GM12864 (cell line): ENCODE measurements around the gene OR51G1.

ENCODE experiments used
- DNase-seq: peaks from one replicate; pipeline ENCODE4 v3.0.0-alpha.2; 2011; ENCODE audit warnings: low read depth
- H3K4me3 ChIP-seq: 2 replicates; pipeline ENCODE4 v1.5.1; 2011; ENCODE audit warnings: mild to moderate bottlenecking, low read depth, low read length, control low read depth
- CTCF ChIP-seq: IDR thresholded peaks from 2 replicates; pipeline ENCODE4 v1.5.1; 2011; ENCODE audit warnings: low read depth, mild to moderate bottlenecking, moderate library complexity, low read length, control low read depth, inconsistent platforms; ENCODE audit errors: missing control alignments

OR51G1 gene

GRCh38 chr11:4881188-4881587 lies 43.0 kb downstream of the OR51G1 start:
- no peak overlapping the region for H3K4me3 ChIP-seq
- TF ChIP-seq CTCF = no peak

More at GRCh38 chr11:4881188-4881587, 43.0 kb downstream of the OR51G1 start:
- no peak for DNase-seq
